ENCODE measurements around the gene PPA2.

The PPA2 gene

DNA sequence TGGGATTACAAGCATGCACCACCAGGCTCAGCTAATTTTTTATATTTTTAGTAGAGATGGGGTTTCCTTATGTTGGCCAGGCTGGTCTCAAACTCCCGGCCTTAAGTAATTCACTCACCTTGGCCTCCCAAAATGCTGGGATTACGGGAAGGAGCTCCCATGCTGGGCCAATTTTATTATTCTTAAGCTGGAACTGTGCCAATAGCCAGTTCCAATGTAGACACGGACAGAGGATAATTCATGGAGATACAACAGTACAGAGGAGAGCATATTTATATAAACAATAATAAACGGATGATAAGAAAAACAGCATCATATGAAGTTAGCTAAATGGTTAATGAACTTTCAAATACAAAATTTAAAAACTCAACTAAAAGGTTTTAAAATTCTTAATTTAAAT is 87.8 kb downstream of the PPA2 start:
- DNase-seq = no peak

- no peak for DNase-seq
Measured at GRCh38 chr4:105374071-105374470, 99.8 kb downstream of the PPA2 start.

GRCh38 chr4:105373324-105373723 is 100.5 kb downstream of the PPA2 start:
- no peak for DNase-seq

DNA sequence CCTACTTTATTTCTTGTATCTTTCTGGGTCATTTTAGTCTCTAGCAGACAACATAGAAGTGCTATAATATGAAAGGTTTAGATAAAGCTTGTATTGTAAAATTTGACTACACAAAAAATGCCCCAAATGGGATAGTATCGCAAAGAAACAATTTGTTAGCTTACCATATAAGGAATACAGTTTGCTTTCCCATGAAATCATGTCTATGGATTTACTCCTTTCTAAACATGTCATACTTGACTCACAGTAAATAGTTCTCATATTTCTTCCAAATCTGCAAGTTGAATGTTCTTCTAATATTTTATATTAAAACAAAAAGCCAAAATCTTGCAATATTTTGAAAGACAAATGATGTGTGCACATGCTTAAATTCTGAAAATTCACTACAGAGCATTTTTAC is 103.9 kb downstream of the PPA2 start:
- DNase-seq = no peak

DNA sequence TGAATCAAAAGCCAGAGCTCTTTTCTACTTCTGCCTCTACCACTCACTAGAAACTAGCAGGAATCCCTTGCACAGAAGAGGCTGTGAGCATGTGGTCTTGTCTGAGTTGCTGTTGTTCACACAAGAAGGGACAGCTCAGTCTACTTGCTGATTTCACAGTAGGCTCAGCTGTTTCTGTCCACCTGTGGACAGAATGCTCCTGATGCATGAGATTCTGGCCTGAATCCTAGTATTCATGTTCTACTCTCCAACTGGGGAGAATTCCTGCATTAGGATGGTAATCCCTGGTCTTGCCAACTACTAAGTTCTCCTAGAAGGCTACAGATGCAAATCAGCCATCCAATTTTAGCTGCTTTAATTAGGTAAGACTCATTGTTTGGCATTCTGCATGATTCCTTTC is 112.8 kb downstream of the PPA2 start:
- DNase-seq = no peak

DNA sequence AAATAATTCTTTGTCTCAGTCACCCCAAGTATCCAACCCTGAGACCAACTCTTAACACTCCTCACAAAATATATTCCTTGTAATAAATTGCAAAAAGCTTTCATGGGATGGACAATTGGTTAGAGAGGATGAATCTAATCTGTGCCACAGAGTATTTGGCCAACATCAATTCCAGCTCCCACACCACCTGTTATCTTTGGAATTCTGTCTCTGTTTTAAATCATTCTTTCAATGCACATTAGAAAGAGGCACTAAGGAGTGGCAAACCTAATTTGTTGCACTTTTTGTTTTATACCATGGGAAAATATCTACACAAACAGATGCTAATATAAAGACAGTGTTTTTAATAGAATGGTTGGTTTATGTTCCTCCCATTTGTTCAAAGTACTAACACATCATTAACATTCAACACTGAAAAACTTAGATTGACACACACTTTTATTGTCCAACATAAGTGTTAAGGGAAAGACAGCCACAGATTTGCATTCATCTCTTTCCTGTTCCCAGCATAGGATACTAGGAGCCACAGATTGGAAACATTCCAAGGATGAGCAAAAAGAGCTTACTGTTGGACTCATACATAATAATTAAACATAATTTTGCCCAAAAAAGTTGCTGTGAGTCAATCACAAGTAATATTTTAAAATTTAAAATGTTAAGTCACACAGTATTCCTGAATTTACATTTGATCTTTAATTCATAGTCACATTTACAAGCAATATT is 116.4 kb downstream of the PPA2 start:
- no peak for DNase-seq

DNA sequence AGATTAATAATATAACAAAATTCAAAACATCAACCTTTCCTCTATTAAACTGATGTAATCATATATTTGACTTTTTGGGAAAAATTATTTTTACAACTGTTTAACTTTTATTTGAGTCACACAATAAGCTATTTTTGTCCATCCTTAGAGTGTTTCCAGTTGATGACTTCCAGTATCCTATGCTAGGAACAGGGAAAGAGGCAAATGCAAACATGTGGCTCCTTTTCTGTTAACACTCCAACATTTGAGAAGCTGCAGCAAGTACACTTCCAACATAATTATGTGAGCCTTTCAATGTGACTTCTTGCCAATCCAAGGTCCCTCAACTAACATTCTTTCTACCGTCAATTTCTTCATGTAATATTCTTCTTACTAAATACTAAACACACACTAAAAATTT is 117.7 kb downstream of the PPA2 start:
- no peak for DNase-seq

GRCh38 chr4:105352826-105353225 is 121.0 kb downstream of the PPA2 start:
- no peak for DNase-seq

DNA sequence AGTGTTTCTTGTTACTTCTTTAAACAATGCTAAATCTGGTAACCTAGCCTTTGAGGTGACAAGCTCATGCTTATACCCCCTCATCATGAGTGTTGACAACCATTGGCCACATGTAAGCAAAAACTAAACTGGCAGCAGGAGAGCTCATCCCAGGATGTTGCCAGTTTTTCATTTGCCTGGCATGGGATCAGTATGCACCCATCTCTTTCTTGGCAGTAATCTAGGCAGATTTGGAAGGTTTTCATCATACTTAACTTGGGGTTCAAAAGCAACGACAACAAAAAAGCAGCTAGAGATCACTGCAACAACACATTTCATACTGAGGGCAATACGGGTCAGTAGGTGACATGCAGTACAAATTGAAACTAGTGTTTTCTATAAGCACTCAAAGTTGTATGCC is 122.0 kb downstream of the PPA2 start:
- no peak for DNase-seq

- no peak for DNase-seq
Measured at GRCh38 chr4:105350859-105351490, 122.9 kb downstream of the PPA2 start.

- DNase-seq = no peak
Measured at GRCh38 chr4:105348719-105349118, 125.1 kb downstream of the PPA2 start.

GRCh38 chr4:105346869-105347268 is 127.0 kb downstream of the PPA2 start:
- DNase-seq = no peak

- DNase-seq = no peak
Measured at GRCh38 chr4:105345838-105346237, 128.0 kb downstream of the PPA2 start.

DNA sequence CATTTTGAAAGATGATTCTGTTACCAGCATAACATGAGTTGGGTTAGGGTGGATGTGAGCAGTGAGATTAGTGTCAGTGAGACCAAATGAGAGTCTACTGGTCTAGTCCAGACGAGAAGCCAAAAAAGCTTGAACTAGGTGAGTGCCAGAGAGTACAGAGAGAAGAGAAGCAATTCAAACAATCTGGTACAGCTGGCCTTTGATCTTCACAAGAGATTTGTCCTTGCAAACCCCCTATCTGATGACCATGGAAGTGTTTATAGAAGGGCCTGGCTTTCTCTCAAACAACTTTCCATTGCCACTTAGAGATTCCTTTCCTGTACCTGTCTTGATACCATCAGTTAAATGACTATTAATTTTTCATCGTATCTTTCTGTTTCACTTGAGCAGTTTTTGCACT is 128.5 kb downstream of the PPA2 start:
- DNase-seq = no peak

- DNase-seq = no peak
Measured at GRCh38 chr4:105344141-105344540, 129.7 kb downstream of the PPA2 start.

GRCh38 chr4:105343146-105343931 is 130.5 kb downstream of the PPA2 start:
- DNase-seq = no peak

- no peak for DNase-seq
Measured at GRCh38 chr4:105329081-105329480, 144.8 kb downstream of the PPA2 start.

- no peak for DNase-seq
Measured at GRCh38 chr4:105327956-105328355, 145.9 kb downstream of the PPA2 start.

- DNase-seq = no peak
Measured at GRCh38 chr4:105327222-105327621, 146.6 kb downstream of the PPA2 start.
